ENCODE measurements around the gene IVNS1ABP.
"Not testable (repeated sequence)": the region's sequence is repeated elsewhere in the genome, so short reads cannot be mapped to it uniquely, and the experiment has no call there.

DNA sequence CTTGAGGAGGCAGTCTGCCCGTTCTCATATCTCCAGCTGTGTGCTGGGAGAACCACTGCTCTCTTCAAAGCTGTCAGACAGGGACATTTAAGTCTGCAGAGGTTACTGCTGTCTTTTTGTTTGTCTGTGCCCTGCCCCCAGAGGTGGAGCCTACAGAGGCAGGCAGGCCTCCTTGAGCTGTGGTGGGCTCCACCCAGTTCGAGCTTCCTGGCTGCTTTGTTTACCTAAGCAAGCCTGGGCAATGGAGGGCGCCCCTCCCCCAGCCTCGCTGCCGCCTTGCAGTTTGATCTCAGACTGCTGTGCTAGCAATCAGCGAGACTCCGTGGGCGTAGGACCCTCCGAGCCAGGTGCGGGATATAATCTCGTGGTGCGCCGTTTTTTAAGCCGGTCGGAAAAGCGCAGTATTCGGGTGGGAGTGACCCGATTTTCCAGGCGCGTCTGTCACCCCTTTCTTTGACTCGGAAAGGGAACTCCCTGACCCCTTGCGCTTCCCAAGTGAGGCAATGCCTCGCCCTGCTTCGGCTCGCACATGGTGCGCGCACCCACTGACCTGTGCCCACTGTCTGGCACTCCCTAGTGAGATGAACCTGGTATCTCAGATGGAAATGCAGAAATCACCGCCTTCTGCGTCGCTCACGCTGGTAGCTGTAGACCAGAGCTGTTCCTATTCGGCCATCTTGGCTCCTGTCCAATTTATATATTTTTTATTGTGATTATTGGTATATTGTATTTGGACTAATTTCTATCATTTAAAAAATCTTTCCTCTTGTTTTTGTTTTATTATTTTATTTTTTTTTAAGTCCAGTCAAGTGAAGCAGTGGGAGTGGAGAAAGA lies 59.7 kb downstream of the IVNS1ABP start:
- TF ChIP-seq, protein P1, sequence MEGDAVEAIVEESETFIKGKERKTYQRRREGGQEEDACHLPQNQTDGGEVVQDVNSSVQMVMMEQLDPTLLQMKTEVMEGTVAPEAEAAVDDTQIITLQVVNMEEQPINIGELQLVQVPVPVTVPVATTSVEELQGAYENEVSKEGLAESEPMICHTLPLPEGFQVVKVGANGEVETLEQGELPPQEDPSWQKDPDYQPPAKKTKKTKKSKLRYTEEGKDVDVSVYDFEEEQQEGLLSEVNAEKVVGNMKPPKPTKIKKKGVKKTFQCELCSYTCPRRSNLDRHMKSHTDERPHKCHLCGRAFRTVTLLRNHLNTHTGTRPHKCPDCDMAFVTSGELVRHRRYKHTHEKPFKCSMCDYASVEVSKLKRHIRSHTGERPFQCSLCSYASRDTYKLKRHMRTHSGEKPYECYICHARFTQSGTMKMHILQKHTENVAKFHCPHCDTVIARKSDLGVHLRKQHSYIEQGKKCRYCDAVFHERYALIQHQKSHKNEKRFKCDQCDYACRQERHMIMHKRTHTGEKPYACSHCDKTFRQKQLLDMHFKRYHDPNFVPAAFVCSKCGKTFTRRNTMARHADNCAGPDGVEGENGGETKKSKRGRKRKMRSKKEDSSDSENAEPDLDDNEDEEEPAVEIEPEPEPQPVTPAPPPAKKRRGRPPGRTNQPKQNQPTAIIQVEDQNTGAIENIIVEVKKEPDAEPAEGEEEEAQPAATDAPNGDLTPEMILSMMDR (IDR thresholded peaks at IDR 0.05 in 2 of 3, conservative IDR thresholded peaks at IDR 0.05 in 1 of 3; ENCODE audit: insufficient read depth in 2 of 3, low read depth in 1 of 3, low read length in 3 of 3), result not testable (repeated sequence)
- not testable (repeated sequence) for TF ChIP-seq CBX2 (IDR thresholded peaks at IDR 0.05; ENCODE audit: insufficient read depth, low read length, poor library complexity, severe bottlenecking); POLR2AphosphoS5 (IDR thresholded peaks at IDR 0.05; ENCODE audit: control insufficient read depth, insufficient read depth, low read depth, low read length); HDAC2 (IDR thresholded peaks at IDR 0.05); POLR2AphosphoS2 (IDR thresholded peaks at IDR 0.05; ENCODE audit: low read length); CCAR2 (IDR thresholded peaks at IDR 0.05; ENCODE audit: low read depth, low read length); PHB (CRISPR knock-in tag; IDR thresholded peaks at IDR 0.05); NCOR1 (IDR thresholded peaks at IDR 0.05)
- TF ChIP-seq, protein P2, sequence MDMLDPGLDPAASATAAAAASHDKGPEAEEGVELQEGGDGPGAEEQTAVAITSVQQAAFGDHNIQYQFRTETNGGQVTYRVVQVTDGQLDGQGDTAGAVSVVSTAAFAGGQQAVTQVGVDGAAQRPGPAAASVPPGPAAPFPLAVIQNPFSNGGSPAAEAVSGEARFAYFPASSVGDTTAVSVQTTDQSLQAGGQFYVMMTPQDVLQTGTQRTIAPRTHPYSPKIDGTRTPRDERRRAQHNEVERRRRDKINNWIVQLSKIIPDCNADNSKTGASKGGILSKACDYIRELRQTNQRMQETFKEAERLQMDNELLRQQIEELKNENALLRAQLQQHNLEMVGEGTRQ (CRISPR knock-in tag; IDR thresholded peaks at IDR 0.05), result not testable (repeated sequence)
- TF ChIP-seq, protein P3, sequence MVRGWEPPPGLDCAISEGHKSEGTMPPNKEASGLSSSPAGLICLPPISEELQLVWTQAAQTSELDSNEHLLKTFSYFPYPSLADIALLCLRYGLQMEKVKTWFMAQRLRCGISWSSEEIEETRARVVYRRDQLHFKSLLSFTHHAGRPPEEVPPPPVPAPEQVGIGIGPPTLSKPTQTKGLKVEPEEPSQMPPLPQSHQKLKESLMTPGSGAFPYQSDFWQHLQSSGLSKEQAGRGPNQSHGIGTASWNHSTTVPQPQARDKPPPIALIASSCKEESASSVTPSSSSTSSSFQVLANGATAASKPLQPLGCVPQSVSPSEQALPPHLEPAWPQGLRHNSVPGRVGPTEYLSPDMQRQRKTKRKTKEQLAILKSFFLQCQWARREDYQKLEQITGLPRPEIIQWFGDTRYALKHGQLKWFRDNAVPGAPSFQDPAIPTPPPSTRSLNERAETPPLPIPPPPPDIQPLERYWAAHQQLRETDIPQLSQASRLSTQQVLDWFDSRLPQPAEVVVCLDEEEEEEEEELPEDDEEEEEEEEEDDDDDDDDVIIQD (CRISPR knock-in tag; IDR thresholded peaks at IDR 0.05), result not testable (repeated sequence)
- TF ChIP-seq, protein P4, sequence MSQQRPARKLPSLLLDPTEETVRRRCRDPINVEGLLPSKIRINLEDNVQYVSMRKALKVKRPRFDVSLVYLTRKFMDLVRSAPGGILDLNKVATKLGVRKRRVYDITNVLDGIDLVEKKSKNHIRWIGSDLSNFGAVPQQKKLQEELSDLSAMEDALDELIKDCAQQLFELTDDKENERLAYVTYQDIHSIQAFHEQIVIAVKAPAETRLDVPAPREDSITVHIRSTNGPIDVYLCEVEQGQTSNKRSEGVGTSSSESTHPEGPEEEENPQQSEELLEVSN (IDR thresholded peaks at IDR 0.05; ENCODE audit: borderline replicate concordance in 1 of 2, extremely low read depth in 1 of 2, insufficient read depth in 1 of 2, insufficient read length in 1 of 2, low read depth in 1 of 2, low read length in 1 of 2, poor library complexity in 1 of 2, severe bottlenecking in 1 of 2), result not testable (repeated sequence)
